ENCODE measurements around the gene PLAAT4.

DNA sequence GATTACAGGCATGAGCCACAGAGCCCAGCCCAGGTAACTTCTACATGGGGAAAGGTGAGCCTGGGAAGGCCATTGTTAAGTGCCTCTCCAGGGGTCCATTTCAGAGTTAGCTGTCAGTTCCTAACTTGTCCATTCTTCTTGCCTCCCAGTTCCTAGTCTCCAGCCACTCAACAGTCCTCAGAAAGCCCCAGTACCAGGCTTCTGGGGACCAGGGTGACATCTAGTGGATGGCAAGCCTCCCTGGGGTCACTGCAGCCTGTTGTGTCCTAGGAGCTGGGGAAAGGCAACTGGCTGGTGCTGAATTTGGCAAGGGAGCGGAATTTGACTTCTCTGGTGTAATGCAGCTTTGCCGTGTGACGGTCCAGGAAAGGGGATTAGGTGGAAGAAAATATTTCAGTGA lies 28.6 kb upstream of the PLAAT4 start:
- TF ChIP-seq CREM (CRISPR knock-in tag; IDR thresholded peaks at IDR 0.05) (no peak), E2F4 (CRISPR knock-in tag; IDR thresholded peaks at IDR 0.05; ENCODE audit: borderline replicate concordance, low read depth) (no peak), CTCF (IDR thresholded peaks at IDR 0.05) (no peak), ESRRA (CRISPR knock-in tag; IDR thresholded peaks at IDR 0.05; ENCODE audit: borderline replicate concordance) (no peak), NR3C1 (CRISPR knock-in tag; conservative IDR thresholded peaks at IDR 0.05; ENCODE audit: low read depth) (no peak)
- TF ChIP-seq, protein P1, sequence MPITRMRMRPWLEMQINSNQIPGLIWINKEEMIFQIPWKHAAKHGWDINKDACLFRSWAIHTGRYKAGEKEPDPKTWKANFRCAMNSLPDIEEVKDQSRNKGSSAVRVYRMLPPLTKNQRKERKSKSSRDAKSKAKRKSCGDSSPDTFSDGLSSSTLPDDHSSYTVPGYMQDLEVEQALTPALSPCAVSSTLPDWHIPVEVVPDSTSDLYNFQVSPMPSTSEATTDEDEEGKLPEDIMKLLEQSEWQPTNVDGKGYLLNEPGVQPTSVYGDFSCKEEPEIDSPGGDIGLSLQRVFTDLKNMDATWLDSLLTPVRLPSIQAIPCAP (CRISPR knock-in tag; IDR thresholded peaks at IDR 0.05) = no peak
